Regular cardiac myocyte (primary cell): ENCODE data around the gene RHOG. TPM values are rescaled to one million over a fixed set of nuclear protein-coding genes. Genes with fewer than 3 reads are reported as not detected.

Experiments
- total RNA-seq: library from RNA; depleted of rRNA; stranded (reverse); fragments of >200 nt; gene quantifications from 2 replicates; pipeline ENCODE4 v1.2.3, GENCODE V29; 2014

Gene RHOG
- total RNA-seq, result 8.2 and 12.3 TPM in 2 replicates

GRCh38 chr11:3840870-3841425 is at the start of gene RHOG:
Gene RHOG (minus strand): TSS chr11:3840959. CDS start chr11:3828138, 12,821 bp downstream.

GRCh38 chr11:3854977-3855807 is 14.4 kb upstream of the RHOG start, which contains the start of gene STIM1:
Gene STIM1 (plus strand): TSS chr11:3855664. CDS start chr11:3856271, 607 bp downstream.

GRCh38 chr11:3807909-3808860 is 32.6 kb downstream of the RHOG start, which contains the start of gene PGAP2:
Gene PGAP2 (plus strand): TSS chr11:3808560. CDS start chr11:3811260, 2,700 bp downstream.

GRCh38 chr11:3797329-3798090 is 43.2 kb downstream of the RHOG start, which contains the start of gene NUP98:
Gene NUP98 (minus strand): TSS chr11:3797554. CDS start chr11:3782117, 15,437 bp downstream.

Other genes with a start within 250 kb of the RHOG start
- gene ART5, start 199.0 kb downstream of the RHOG start, total RNA-seq, result 0.28 TPM in 1 of 2 replicates, not detected in the other
- gene ART1, start 195.8 kb downstream of the RHOG start, total RNA-seq, result not detected in 2 replicates
- 0.56 and 0.96 TPM in 2 replicates for gene CHRNA10, start 169.6 kb downstream of the RHOG start, total RNA-seq
- 101 and 114 TPM in 2 replicates for gene NUP98, start 43.4 kb downstream of the RHOG start, total RNA-seq
- gene PGAP2, start 32.4 kb downstream of the RHOG start, total RNA-seq, result 7.9 and 10.2 TPM in 2 replicates
- gene STIM1, start 14.7 kb upstream of the RHOG start, total RNA-seq, result 29.9 and 40.3 TPM in 2 replicates